Trophoblast cell (in vitro differentiated cells and primary cell): Measurements from ENCODE around the gene QPRT.
"Not testable (repeated sequence)": the region's sequence is repeated elsewhere in the genome, so short reads cannot be mapped to it uniquely, and the experiment has no call there.

Experiments
- DNase-seq, 2 donors: peaks; one replicate each; pipeline ENCODE4 v3.0.0-alpha.2; 2016
- H2AFZ ChIP-seq: 2 replicates; pipeline ENCODE4 v1.6.1; 2013; ENCODE audit warnings: low read length, moderate library complexity, mild to moderate bottlenecking; ENCODE audit not compliant: insufficient read depth, poor library complexity
- H2AK5ac ChIP-seq: 2 replicates; pipeline ENCODE4 v1.6.1; 2013; ENCODE audit warnings: mild to moderate bottlenecking, low read length
- H2BK120ac ChIP-seq: 2 replicates; pipeline ENCODE4 v1.6.1; 2013; ENCODE audit warnings: low read length, mild to moderate bottlenecking, moderate library complexity; ENCODE audit not compliant: insufficient read depth, poor library complexity
- H2BK12ac ChIP-seq: 2 replicates; pipeline ENCODE4 v1.6.1; 2013; ENCODE audit warnings: mild to moderate bottlenecking, low read length, moderate library complexity
- H2BK5ac ChIP-seq: 2 replicates; pipeline ENCODE4 v1.6.1; 2013; ENCODE audit warnings: low read length, low read depth, moderate library complexity, mild to moderate bottlenecking; ENCODE audit not compliant: poor library complexity
- H3K14ac ChIP-seq: 2 replicates; pipeline ENCODE4 v1.6.1; 2013; ENCODE audit warnings: mild to moderate bottlenecking, low read length
- H3K18ac ChIP-seq: 2 replicates; pipeline ENCODE4 v1.6.1; 2013; ENCODE audit warnings: mild to moderate bottlenecking, low read length
- H3K23ac ChIP-seq: 2 replicates; pipeline ENCODE4 v1.6.1; 2013; ENCODE audit warnings: low read length
- H3K27ac ChIP-seq: 2 replicates; pipeline ENCODE4 v1.5.1; 2013; ENCODE audit warnings: low read depth, mild to moderate bottlenecking, inconsistent platforms, low read length, moderate library complexity
- H3K27me3 ChIP-seq: 2 replicates; pipeline ENCODE4 v1.6.1; 2013; ENCODE audit warnings: inconsistent platforms, mild to moderate bottlenecking, low read length, moderate library complexity; ENCODE audit not compliant: insufficient read depth
- H3K36me3 ChIP-seq, 2 experiments: 1 replicate in 1 of 2; 2 replicates in 1 of 2; pipeline ENCODE4 v1.6.1; 2013; ENCODE audit warnings: low read length in 2 of 2, mild to moderate bottlenecking in 2 of 2, moderate library complexity in 1 of 2; ENCODE audit not compliant: insufficient read depth in 2 of 2, control insufficient read depth in 1 of 2
- H3K4ac ChIP-seq: 2 replicates; pipeline ENCODE4 v1.6.1; 2013; ENCODE audit warnings: low read depth, mild to moderate bottlenecking, low read length, moderate library complexity
- H3K4me1 ChIP-seq, 2 experiments: 1 replicate in 1 of 2; 2 replicates in 1 of 2; pipeline ENCODE4 v1.6.1; 2013; ENCODE audit warnings: low read length in 2 of 2, mild to moderate bottlenecking in 2 of 2, moderate library complexity in 1 of 2; ENCODE audit not compliant: insufficient read depth in 2 of 2, control insufficient read depth in 1 of 2
- H3K4me2 ChIP-seq: 2 replicates; pipeline ENCODE4 v1.6.1; 2013; ENCODE audit warnings: inconsistent platforms, mild to moderate bottlenecking, low read length, moderate library complexity
- H3K4me3 ChIP-seq: 2 replicates; pipeline ENCODE4 v1.5.1; 2013; ENCODE audit warnings: mild to moderate bottlenecking, low read depth, low read length, inconsistent platforms
- H3K79me1 ChIP-seq: one replicate; pipeline ENCODE4 v1.6.1; 2013; ENCODE audit warnings: low read length
- H3K79me2 ChIP-seq: 2 replicates; pipeline ENCODE4 v1.6.1; 2013; ENCODE audit warnings: low read length, mild to moderate bottlenecking; ENCODE audit not compliant: control insufficient read depth, insufficient read depth, poor library complexity
- H3K9ac ChIP-seq: 2 replicates; pipeline ENCODE4 v1.6.1; 2013; ENCODE audit warnings: mild to moderate bottlenecking, low read length
- H3K9me3 ChIP-seq: 2 replicates; pipeline ENCODE4 v1.6.1; 2013; ENCODE audit warnings: low read depth, mild to moderate bottlenecking, control low read depth, inconsistent platforms, low read length; ENCODE audit not compliant: insufficient read depth
- H4K12ac ChIP-seq: 2 replicates; pipeline ENCODE4 v1.6.1; 2013; ENCODE audit warnings: low read depth, mild to moderate bottlenecking, low read length, moderate library complexity
- H4K8ac ChIP-seq: 2 replicates; pipeline ENCODE4 v1.6.1; 2013; ENCODE audit warnings: low read depth, mild to moderate bottlenecking, low read length, moderate library complexity
- H4K91ac ChIP-seq: one replicate; pipeline ENCODE4 v1.6.1; 2013; ENCODE audit warnings: low read depth, mild to moderate bottlenecking, low read length, moderate library complexity
- WGBS: extraction: QIAGEN DNeasy Blood & Tissue Kit; methylation state at CpG from one replicate; pipeline ENCODE4 v1.1.7; 2013; ENCODE audit warnings: missing lambda C conversion rate; ENCODE audit not compliant: insufficient read length, insufficient coverage; ENCODE audit errors: extremely low coverage; 5-methylcytosine and 5-hydroxymethylcytosine counted together

QPRT gene

DNA sequence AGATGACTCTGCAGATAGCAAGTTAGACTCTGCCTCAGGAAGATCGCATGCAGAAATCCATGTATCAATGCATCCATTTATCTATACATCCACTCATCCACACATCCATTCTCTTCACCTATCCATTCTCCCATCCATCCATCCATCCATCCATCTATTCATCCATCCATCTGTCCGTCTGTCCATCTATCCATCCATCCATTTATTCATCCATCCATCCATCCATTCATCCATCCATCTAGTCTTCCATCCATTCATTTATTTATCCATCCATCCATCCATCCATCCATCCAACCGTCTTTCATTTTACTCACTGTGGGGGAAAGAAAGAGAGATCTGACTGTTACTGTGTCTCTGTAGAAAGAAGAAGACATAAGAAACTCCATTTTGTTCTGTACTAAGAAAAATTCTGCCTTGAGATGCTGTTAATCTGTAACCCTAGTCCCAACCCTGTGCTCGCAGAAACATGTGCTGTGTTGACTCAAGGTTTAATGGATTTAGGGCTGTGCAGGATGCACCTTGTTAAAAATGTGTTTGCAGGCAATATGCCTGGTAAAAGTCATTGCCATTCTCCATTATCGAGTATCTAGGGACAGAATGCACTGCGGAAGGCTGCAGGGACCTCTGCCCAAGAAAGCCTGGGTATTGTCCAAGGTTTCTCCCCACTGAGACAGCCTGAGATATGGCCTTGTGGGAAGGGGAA, 61.1 kb downstream of the QPRT start:
- not testable (repeated sequence) for H3K4me1 ChIP-seq, H4K91ac ChIP-seq, H3K79me1 ChIP-seq, H3K14ac ChIP-seq, H2BK5ac ChIP-seq, H3K27me3 ChIP-seq, H3K18ac ChIP-seq, H3K4ac ChIP-seq, H2AFZ ChIP-seq, DNase-seq, H2BK120ac ChIP-seq, H3K36me3 ChIP-seq, H2BK12ac ChIP-seq, H2AK5ac ChIP-seq, H3K79me2 ChIP-seq, H3K23ac ChIP-seq, H3K4me2 ChIP-seq, H3K4me3 ChIP-seq, H3K27ac ChIP-seq, H4K12ac ChIP-seq, H3K9me3 ChIP-seq, H3K9ac ChIP-seq, H4K8ac ChIP-seq
- WGBS: 100% methylated on average over 1 of the region's 6 CpGs

DNA sequence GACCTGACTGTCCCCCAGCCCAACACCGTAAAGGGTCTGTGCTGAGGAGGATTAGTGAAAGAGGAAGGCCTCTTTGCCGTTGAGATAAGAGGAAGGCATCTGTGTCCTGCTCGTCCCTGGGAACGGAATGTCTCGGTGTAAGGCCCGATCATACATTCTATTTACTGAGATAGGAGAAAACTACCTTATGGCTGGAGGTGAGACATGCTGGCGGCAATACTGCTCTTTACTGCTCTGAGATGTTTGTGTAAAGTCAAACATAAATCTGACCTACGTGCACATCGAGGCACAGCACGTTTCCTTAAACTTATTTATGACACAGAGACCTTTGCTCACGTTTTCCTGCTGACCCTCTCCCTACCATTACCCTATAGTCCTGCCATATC, 61.6 kb downstream of the QPRT start:
- not testable (repeated sequence) for H4K8ac ChIP-seq, H2AK5ac ChIP-seq, H3K79me1 ChIP-seq, H3K18ac ChIP-seq, H3K9me3 ChIP-seq, H2BK5ac ChIP-seq, H3K4me2 ChIP-seq, H3K23ac ChIP-seq, H3K27me3 ChIP-seq, H3K27ac ChIP-seq, H3K9ac ChIP-seq, H2BK12ac ChIP-seq, H3K4me3 ChIP-seq, H3K79me2 ChIP-seq, H4K91ac ChIP-seq, H3K4ac ChIP-seq, DNase-seq, H3K14ac ChIP-seq, H2BK120ac ChIP-seq, H2AFZ ChIP-seq, H3K4me1 ChIP-seq, H3K36me3 ChIP-seq, H4K12ac ChIP-seq
- no CpG with 5 or more reads among the region's 11 CpGs for WGBS

DNA sequence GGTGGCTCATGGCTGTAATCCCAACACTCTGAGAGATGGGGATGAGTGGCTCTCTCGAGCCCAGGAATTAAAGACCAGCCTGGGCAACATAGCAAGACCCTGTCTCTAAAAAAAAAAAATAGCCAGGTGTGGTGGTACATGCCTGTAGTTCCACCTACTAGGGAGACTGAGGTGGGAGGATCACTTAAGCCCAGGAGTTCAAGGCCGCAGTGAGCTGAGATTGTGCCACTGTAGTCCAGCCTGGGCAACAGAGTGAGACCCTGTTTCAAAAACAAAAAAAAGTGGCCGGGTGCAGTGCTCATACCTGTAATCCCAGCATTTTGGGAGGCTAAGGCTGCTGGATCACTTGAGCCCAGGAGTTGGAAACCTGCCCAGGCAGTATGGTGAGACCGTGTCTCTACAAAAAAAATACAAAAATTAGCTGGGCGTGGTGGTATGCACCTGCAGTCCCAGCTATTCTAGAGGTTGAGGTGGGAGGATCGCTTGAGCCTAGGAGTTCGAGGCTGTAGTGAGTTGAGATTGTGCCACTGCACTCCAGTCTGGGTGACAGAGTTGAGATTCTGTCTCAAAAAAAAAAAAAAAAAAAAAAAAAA, 63.8 kb downstream of the QPRT start:
- no peak overlapping the region for H3K4ac ChIP-seq
- no peak overlapping the region for H2BK5ac ChIP-seq
- no peak overlapping the region for H3K14ac ChIP-seq
- H2AFZ ChIP-seq: no peak overlapping the region
- no peak overlapping the region for H2BK12ac ChIP-seq
- H2BK120ac ChIP-seq: no peak overlapping the region
- no peak overlapping the region for H3K4me3 ChIP-seq
- no peak overlapping the region for H3K27ac ChIP-seq
- H4K12ac ChIP-seq: no peak overlapping the region
- no peaks in the 10 kb centered on the region for H3K36me3 ChIP-seq
- no CpG with 5 or more reads among the region's 7 CpGs for WGBS
- no peak overlapping the region for H3K4me2 ChIP-seq
- no peaks in the 10 kb centered on the region for H3K27me3 ChIP-seq
- H3K9me3 ChIP-seq: no peaks in the 10 kb centered on the region
- no peaks in the 10 kb centered on the region for H3K79me2 ChIP-seq
- H3K23ac ChIP-seq: no peak overlapping the region
- no peak overlapping the region for H4K91ac ChIP-seq
- no peaks in the 10 kb centered on the region for H3K79me1 ChIP-seq
- peaks cover 0 to 2% of the 10 kb centered on the region in 2 experiments for H3K4me1 ChIP-seq
- H3K9ac ChIP-seq: no peak overlapping the region
- H2AK5ac ChIP-seq: no peak overlapping the region
- no peak overlapping the region for H4K8ac ChIP-seq
- DNase-seq: no peak
- no peak overlapping the region for H3K18ac ChIP-seq

DNA sequence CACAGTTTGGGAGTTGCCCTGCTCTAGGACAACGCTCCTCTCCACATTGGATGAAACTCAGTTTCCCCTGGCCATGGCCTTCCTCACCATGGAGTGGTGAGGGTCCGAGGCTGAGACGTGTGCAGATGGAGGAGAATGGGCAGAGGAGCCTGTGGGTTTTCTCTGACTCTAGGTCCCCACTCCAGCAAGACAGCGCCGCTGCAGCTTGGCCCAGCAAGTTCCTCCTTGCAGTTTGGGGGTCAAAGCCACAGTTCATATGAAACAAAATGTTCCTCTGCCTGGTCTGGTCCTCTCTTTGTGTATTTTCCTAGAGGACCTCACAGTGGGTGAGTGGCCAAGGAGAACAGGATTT, 64.5 kb downstream of the QPRT start:
- Histone ChIP-seq H3K14ac (no peak overlapping the region), H2AFZ (no peak overlapping the region), H2AK5ac (no peak overlapping the region), H2BK5ac (no peak overlapping the region), H3K36me3 (no peaks in the 10 kb centered on the region), H2BK120ac (no peak overlapping the region), H2BK12ac (no peak overlapping the region), H3K23ac (no peak overlapping the region), H3K4ac (no peak overlapping the region), H4K12ac (no peak overlapping the region), H3K4me2 (no peak overlapping the region), H4K8ac (no peak overlapping the region), H3K79me1 (no peaks in the 10 kb centered on the region), H3K27ac (no peak overlapping the region), H3K4me3 (no peak overlapping the region), H3K9me3 (peaks cover 5% of the 10 kb centered on the region), H3K18ac (no peak overlapping the region), H3K4me1 (peaks cover 0 to 2% of the 10 kb centered on the region in 2 experiments), H3K79me2 (no peaks in the 10 kb centered on the region), H4K91ac (no peak overlapping the region), H3K27me3 (no peaks in the 10 kb centered on the region), H3K9ac (no peak overlapping the region)
- DNase-seq: no peak
- WGBS: no CpG with 5 or more reads among the region's 5 CpGs
